ENCODE measurements around the gene MAG. TPM values are rescaled to one million over a fixed set of nuclear protein-coding genes. Genes with fewer than 3 reads are reported as not detected.
A peak's percentile ranks its signal among the peaks of the same experiment; 100 is the strongest.

MAG gene
- total and polyA plus RNA-seq, 9 of the 15 experiments (the other 6 are each of a cell fraction or from before 2014, with no cell fraction given) = 0.11 to 10.0 (median 1.6) TPM

DNA sequence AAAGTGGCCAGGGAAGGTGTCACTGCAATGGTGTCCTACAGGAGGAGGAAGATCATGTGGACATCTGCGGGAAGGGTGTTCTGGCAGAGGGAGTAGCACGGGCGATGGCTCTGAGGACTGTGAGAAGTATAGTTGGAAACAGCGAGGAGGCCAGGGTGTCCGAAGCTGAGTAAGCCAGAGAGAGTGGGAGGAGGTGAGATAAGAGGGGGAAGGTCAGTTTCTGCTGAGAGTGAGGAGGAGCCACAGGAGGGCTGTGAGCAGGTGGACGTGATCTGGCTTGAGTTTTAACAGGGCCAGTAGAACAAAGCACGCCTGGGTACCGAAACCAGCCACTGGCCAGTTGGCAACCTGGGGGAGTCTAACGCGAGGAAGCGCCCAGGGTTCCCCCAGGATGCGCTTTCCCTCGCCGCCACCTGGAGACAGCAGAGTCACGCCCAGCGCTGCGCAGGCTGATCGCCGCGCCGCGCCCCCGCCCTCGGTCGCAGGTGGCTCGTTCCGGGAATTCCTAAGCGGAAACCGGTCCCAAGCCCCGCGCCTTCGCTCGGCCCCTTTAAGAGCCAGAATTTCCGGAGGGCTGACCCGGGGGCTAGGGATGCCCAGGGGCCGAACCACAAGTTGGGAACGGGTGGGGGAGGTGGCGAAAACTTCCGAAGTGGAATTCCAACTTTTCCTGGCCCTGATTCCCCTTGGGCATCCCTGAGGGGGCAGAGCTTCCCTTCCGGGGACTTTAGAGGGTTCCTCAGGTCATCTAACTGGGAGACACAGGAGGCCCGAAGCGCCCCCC lies 44.2 kb upstream of the MAG start (continued):
- no peak for TF ChIP-seq CBFB (CRISPR knock-in tag; IDR thresholded peaks at IDR 0.05)
- TF ChIP-seq PPARD (CRISPR knock-in tag; IDR thresholded peaks at IDR 0.05) = no peak
- TF ChIP-seq XRCC4 (IDR thresholded peaks at IDR 0.05; ENCODE audit: extremely low read depth, insufficient read depth, insufficient read length) = no peak
- TF ChIP-seq ZNF174 (CRISPR knock-in tag; IDR thresholded peaks at IDR 0.05) = no peak
- no peak for TF ChIP-seq GTF2A2 (tag; IDR thresholded peaks at IDR 0.05)
- TF ChIP-seq CHD1 (IDR thresholded peaks at IDR 0.05; ENCODE audit: low read length) = no peak
- TF ChIP-seq EGR1 (conservative IDR thresholded peaks at IDR 0.05) = peak; percentile 94
- peak; percentile 29 for TF ChIP-seq HMGN3 (IDR thresholded peaks at IDR 0.05; ENCODE audit: borderline replicate concordance, extremely low read depth, insufficient read length, low read depth, low read length)
- no peak for TF ChIP-seq ZNF224 (CRISPR knock-in tag; IDR thresholded peaks at IDR 0.05)
- TF ChIP-seq ZNF764 (CRISPR knock-in tag; IDR thresholded peaks at IDR 0.05; ENCODE audit: low read depth) = no peak
- TF ChIP-seq, protein P1, sequence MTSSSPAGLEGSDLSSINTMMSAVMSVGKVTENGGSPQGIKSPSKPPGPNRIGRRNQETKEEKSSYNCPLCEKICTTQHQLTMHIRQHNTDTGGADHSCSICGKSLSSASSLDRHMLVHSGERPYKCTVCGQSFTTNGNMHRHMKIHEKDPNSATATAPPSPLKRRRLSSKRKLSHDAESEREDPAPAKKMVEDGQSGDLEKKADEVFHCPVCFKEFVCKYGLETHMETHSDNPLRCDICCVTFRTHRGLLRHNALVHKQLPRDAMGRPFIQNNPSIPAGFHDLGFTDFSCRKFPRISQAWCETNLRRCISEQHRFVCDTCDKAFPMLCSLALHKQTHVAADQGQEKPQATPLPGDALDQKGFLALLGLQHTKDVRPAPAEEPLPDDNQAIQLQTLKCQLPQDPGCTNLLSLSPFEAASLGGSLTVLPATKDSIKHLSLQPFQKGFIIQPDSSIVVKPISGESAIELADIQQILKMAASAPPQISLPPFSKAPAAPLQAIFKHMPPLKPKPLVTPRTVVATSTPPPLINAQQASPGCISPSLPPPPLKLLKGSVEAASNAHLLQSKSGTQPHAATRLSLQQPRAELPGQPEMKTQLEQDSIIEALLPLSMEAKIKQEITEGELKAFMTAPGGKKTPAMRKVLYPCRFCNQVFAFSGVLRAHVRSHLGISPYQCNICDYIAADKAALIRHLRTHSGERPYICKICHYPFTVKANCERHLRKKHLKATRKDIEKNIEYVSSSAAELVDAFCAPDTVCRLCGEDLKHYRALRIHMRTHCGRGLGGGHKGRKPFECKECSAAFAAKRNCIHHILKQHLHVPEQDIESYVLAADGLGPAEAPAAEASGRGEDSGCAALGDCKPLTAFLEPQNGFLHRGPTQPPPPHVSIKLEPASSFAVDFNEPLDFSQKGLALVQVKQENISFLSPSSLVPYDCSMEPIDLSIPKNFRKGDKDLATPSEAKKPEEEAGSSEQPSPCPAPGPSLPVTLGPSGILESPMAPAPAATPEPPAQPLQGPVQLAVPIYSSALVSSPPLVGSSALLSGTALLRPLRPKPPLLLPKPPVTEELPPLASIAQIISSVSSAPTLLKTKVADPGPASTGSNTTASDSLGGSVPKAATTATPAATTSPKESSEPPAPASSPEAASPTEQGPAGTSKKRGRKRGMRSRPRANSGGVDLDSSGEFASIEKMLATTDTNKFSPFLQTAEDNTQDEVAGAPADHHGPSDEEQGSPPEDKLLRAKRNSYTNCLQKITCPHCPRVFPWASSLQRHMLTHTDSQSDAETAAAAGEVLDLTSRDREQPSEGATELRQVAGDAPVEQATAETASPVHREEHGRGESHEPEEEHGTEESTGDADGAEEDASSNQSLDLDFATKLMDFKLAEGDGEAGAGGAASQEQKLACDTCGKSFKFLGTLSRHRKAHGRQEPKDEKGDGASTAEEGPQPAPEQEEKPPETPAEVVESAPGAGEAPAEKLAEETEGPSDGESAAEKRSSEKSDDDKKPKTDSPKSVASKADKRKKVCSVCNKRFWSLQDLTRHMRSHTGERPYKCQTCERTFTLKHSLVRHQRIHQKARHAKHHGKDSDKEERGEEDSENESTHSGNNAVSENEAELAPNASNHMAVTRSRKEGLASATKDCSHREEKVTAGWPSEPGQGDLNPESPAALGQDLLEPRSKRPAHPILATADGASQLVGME (CRISPR knock-in tag; IDR thresholded peaks at IDR 0.05) = no peak
- TF ChIP-seq, protein P2, sequence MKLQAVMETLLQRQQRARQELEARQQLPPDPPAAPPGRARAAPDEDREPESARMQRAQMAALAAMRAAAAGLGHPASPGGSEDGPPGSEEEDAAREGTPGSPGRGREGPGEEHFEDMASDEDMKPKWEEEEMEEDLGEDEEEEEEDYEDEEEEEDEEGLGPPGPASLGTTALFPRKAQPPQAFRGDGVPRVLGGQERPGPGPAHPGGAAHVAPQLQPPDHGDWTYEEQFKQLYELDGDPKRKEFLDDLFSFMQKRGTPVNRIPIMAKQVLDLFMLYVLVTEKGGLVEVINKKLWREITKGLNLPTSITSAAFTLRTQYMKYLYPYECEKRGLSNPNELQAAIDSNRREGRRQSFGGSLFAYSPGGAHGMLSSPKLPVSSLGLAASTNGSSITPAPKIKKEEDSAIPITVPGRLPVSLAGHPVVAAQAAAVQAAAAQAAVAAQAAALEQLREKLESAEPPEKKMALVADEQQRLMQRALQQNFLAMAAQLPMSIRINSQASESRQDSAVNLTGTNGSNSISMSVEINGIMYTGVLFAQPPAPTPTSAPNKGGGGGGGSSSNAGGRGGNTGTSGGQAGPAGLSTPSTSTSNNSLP (IDR thresholded peaks at IDR 0.05; ENCODE audit: borderline replicate concordance, low read depth, low read length) = no peak
- no peak for TF ChIP-seq E2F8 (IDR thresholded peaks at IDR 0.05; ENCODE audit: low read depth, partially characterized antibody)
- 0 out of 2 replicates have a peak, but pooled peaks have one; percentile 67 for TF ChIP-seq JUN (IDR thresholded peaks at IDR 0.05; ENCODE audit: borderline replicate concordance, low read depth, low read length)
- TF ChIP-seq JUN (CRISPR knock-in tag; IDR thresholded peaks at IDR 0.05; ENCODE audit: borderline replicate concordance) = no peak; the same call in 1 of the 2 replicates

All from K562 (cell line).